AG09319 (cell line): Measurements from ENCODE around the gene ARAP2.

Experiments
- DNase-seq: peaks from one replicate; pipeline ENCODE4 v3.0.0-alpha.2; 2010; ENCODE audit warnings: low read depth; ENCODE audit errors: extremely low read depth
- CTCF ChIP-seq: IDR thresholded peaks from 2 replicates; pipeline ENCODE4 v1.5.1; 2011; ENCODE audit warnings: low read depth, mild to moderate bottlenecking, inconsistent platforms, low read length, moderate library complexity

The ARAP2 gene

GRCh38 chr4:36164900-36165630 lies 79.2 kb downstream of the ARAP2 start:
- DNase-seq: no peak
- no peak for TF ChIP-seq CTCF

DNA sequence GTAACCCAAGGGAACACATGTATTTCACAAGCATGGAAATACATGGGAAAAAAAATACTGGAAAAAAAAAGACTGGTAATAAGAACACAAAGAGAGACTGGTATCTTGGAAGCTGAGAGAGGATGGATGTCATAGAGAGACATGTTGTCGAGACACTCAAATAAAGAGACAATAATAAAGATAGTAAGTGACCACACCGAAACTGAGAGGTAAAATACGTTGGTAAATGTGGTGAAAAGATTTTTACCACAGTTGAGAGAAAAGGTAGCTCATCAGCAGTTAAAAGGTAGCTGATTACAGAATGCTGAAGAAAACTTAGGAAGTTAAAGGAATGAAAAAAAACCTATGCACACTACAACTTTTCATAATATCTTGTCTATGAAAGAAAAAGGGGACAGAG lies 81.1 kb downstream of the ARAP2 start:
- DNase-seq: no peak
- TF ChIP-seq CTCF: no peak

DNA sequence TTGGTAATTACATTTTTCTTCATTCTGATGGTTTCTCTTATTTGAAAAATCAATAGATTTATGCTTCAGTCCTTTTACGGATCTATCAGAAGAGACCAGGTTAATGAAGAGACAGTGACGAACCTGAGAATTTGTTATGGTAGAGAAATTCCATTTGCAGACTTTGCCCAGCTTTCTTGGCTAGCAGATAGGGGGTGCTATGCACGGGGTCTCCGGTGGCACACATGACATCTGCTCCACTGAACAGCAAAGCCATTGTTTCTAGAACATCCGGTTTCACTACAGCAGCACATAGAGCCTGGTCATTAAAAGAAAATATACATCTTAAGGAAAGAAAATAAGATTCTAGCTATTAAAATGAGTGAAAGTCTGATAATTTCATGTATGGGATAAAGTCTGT lies 85.1 kb downstream of the ARAP2 start:
- DNase-seq: no peak
- TF ChIP-seq CTCF: no peak

DNA sequence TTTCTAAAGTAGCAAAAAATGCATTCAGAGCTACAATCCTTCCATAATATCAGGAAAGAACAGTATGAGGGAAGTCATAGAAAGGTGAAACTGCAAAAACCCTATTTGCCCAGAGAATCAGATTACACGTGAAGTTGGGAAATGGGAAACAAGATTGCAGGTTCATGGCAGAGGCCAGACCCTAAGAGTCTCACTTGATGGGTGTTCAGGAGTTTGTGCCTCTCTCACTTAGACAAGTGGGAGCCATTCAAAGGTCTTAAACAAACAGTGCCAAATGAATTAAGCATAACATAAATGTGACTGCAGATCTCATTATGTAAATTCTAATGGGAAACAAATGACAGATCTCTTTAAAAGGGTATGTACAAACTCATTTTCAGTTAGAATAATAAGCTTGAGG lies 91.6 kb downstream of the ARAP2 start:
- DNase-seq: no peak
- no peak for TF ChIP-seq CTCF

GRCh38 chr4:36142504-36142903 lies 101.8 kb downstream of the ARAP2 start:
- DNase-seq: no peak
- TF ChIP-seq CTCF: no peak

- no peak for TF ChIP-seq CTCF
- no peak for DNase-seq
Observed at GRCh38 chr4:36141186-36141585, 103.1 kb downstream of the ARAP2 start.

DNA sequence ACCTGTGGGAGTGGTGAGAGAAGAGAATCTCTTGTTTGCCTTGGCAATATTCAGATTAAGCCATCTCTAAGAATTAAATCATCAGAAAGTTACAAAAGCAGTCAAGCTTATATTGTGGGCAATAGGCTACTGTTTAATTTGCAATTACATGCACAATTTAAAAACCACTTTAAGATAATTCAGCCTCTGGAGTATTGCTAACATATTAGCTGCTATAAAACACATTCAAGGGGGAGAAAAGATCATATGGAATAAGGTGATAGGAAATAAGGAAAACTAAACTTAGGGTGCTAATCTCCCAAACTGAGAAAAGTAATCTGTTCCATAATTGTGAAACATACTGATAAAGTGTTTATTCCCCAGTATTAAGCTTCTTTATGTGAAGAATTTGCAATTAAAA lies 103.9 kb downstream of the ARAP2 start:
- no peak for TF ChIP-seq CTCF
- DNase-seq: no peak
